AG10803 (cell line): ENCODE results near the gene INVS.
"Not testable (repeated sequence)": the region's sequence is repeated elsewhere in the genome, so short reads cannot be mapped to it uniquely, and the experiment has no call there.

Experiments
- DNase-seq: peaks from one replicate; pipeline ENCODE4 v3.0.0; 2010; ENCODE audit warnings: low read depth
- H3K4me3 ChIP-seq: 2 replicates; pipeline ENCODE4 v1.5.1; 2011; ENCODE audit warnings: mild to moderate bottlenecking, low read length, control low read depth
- TF ChIP-seq, protein P1 (sequence below): conservative IDR thresholded peaks from 2 replicates; pipeline ENCODE4 v1.5.1; 2011; ENCODE audit warnings: mild to moderate bottlenecking, low read length, control low read depth, inconsistent platforms

The INVS gene

DNA sequence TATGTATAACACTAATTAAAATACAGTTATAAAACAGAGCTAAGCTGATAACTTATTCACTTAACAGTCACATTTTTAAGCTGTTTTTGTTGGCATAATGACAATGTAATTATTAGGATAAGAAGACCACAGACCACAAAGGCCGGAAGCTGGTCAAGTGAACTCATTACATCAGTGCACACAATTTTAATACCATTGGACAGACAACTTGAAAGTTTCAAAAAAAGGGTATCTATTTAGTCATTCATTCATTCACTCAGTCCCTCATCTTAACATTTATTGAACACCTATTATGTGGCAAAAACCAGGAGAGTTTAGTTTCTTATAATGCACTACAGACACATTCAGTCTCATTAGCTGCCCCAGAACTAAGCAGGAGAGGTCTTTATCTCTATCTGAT lies 11.8 kb upstream of the INVS start:
- peak; percentile 11 for DNase-seq
- H3K4me3 ChIP-seq: no peak overlapping the region
- TF ChIP-seq, protein P1, sequence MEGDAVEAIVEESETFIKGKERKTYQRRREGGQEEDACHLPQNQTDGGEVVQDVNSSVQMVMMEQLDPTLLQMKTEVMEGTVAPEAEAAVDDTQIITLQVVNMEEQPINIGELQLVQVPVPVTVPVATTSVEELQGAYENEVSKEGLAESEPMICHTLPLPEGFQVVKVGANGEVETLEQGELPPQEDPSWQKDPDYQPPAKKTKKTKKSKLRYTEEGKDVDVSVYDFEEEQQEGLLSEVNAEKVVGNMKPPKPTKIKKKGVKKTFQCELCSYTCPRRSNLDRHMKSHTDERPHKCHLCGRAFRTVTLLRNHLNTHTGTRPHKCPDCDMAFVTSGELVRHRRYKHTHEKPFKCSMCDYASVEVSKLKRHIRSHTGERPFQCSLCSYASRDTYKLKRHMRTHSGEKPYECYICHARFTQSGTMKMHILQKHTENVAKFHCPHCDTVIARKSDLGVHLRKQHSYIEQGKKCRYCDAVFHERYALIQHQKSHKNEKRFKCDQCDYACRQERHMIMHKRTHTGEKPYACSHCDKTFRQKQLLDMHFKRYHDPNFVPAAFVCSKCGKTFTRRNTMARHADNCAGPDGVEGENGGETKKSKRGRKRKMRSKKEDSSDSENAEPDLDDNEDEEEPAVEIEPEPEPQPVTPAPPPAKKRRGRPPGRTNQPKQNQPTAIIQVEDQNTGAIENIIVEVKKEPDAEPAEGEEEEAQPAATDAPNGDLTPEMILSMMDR: no peak

- no peak for DNase-seq
- TF ChIP-seq, protein P1: no peak
- no peak overlapping the region for H3K4me3 ChIP-seq
Observed at GRCh38 chr9:100088202-100088601, 10.8 kb upstream of the INVS start.

DNA sequence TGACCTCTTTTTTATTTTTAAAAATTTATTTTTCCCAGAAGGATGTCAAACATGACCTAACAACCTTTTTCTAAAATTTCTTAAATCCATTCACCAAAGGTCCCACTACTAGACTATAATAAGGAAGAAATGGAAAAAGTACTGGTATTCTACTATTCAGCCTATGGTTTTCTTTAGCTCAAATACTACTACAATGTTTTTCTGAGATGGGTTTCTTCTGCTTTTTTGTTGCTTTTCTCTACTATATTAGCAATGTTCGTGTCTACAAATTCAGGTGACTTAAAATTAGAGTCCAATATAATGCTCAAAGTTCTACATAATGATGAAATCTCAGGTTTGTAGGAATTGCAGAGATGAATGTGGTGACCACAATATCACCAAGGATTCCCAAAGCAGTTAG lies 8.2 kb upstream of the INVS start:
- TF ChIP-seq, protein P1: no peak
- H3K4me3 ChIP-seq: no peak overlapping the region
- DNase-seq: no peak

DNA sequence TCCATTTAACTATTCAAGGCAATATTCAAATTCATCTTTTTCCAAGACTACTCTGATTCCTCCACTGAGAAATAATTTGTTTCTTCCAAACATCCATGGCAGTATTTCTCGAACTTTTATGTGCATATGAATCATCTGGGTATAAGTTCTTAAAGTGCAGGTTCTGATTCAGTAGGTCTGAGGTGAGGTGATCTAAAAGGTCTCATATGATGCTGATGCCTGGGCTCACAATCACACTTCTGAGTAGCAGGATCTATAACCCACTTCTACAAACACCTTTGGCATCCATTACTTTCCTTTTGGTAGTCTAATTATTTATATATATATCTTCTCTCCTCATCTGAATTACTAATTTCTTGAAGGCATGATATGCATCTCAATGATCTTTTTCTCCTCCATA lies 7.4 kb upstream of the INVS start:
- TF ChIP-seq, protein P1: no peak
- no peak for DNase-seq
- H3K4me3 ChIP-seq: no peak overlapping the region

GRCh38 chr9:100092066-100092465 lies 7.0 kb upstream of the INVS start:
- TF ChIP-seq, protein P1: no peak
- H3K4me3 ChIP-seq: no peak overlapping the region
- no peak for DNase-seq

DNA sequence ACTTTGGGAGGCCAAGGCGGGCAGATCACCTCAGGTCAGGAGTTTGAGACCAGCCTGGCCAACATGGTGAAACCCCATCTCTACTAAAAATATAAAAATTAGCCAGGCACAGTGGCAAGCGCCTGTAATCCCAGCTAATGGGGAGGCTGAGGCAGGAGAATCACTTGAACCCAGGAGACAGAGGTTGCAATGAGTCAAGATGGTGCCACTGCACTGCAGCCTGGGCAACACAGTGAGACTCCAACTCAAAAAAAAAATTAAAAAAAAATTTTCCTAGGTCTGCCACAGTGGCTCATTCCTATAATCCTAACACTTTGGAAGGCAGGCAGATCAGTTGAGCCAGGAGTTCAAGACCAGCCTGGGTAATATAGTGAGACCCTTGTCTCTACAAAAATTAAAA lies 4.6 kb upstream of the INVS start:
- H3K4me3 ChIP-seq, DNase-seq: not testable (repeated sequence)

DNA sequence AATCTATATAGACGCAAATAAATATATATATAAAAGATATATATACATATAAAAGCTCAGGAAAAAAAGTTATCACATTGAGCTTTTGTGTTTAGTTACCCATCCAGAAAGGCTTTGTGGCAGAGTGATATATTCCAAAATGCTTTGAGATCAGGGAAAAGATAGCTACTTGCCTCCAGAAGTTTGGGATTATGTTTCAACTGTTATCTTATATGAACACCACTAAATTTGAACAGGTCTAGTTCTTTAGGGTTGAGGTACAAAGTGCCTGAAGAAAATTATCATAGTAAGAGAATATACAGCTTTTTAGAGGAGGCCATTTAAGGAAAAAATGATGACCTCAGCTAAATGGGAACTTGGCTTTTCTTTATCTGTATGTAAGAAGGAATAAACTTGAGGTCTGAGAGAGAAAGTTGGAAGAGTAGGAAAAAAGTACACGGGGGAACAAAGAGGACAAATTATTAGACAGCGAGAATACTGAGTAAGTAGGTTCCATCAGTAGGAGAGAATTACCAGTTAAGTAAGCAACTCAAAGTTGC lies 2.6 kb upstream of the INVS start:
- H3K4me3 ChIP-seq: no peak overlapping the region
- TF ChIP-seq, protein P1: no peak
- no peak for DNase-seq
